HepG2 (cell line): Measurements from ENCODE around the gene SOX13. TPM values are rescaled to one million over a fixed set of nuclear protein-coding genes. Genes with fewer than 3 reads are reported as not detected.
A peak's percentile ranks its signal among the peaks of the same experiment; 100 is the strongest.

Source experiments
- ATAC-seq: fragments of 200-7000 bp; cut with Tn5 transposase; 3 replicates; pipeline ENCODE4 v1.9.1; 2020; ENCODE audit warnings: mild to moderate bottlenecking, moderate library complexity
- BruUV-seq: library from RNA; stranded (reverse); fragments of 400-500 nt; replicated peaks from 2 replicates; lab custom pipeline; 2021; lab: Mats Ljungman, UMichigan
- CTCF ChIA-PET: fragments of 300-600 bp; formaldehyde crosslinking; extraction: SDS; loops from one replicate; lab custom pipeline; 2021; ENCODE audit warnings: low total read pairs, inconsistent platforms, low intra/inter-chr PET ratio; lab: Yijun Ruan, JAX
- POLR2A ChIA-PET: fragments of 350-600 bp; sonication (Branson Sonifier 250); formaldehyde crosslinking; loops from one replicate; lab custom pipeline; 2020; ENCODE audit warnings: antibody characterized with exemption, inconsistent platforms; lab: Yijun Ruan, JAX
- DNase-seq: peaks from one replicate; pipeline ENCODE4 v3.0.0-alpha.2; 2015; ENCODE audit warnings: low spot score
- FAIRE-seq: peaks from 3 replicates; lab custom pipeline; 2011; peaks lifted over from hg19 to GRCh38; lab: Jason Lieb, UNC
- H2AFZ ChIP-seq: one replicate; pipeline ENCODE4 v1.6.1; 2011; ENCODE audit warnings: low read length, inconsistent platforms
- H3K27ac ChIP-seq: fragments of 300-600 bp; 3 replicates; pipeline ENCODE4 v1.8.0; 2011; ENCODE audit warnings: mixed run types, mild to moderate bottlenecking, mixed read lengths, low read length, inconsistent platforms; ENCODE audit not compliant: insufficient read depth; ENCODE audit errors: extremely low read length
- H3K27me3 ChIP-seq, 2 experiments: fragments of 200-600 bp in 1 of 2; 2 replicates in 1 of 2; 3 replicates in 1 of 2; pipeline versions ENCODE4 v1.6.0 to v1.8.0; 2011; ENCODE audit warnings: low read length in 2 of 2, mild to moderate bottlenecking in 2 of 2, moderate library complexity in 2 of 2, inconsistent platforms in 1 of 2; ENCODE audit not compliant: insufficient read depth in 2 of 2, control insufficient read depth in 1 of 2
- H3K36me3 ChIP-seq, 2 experiments: fragments of 200-600 bp in 1 of 2; replicated peaks in 1 of 2; 2 replicates in 1 of 2; 3 replicates in 1 of 2; pipeline versions ENCODE4 v1.5.1 to v1.8.0; 2011; ENCODE audit warnings: low read length in 2 of 2, inconsistent platforms in 1 of 2; ENCODE audit not compliant: insufficient read depth in 2 of 2, control insufficient read depth in 1 of 2
- H3K4me1 ChIP-seq: 2 replicates; pipeline ENCODE4 v1.5.1; 2012; ENCODE audit warnings: low read length, inconsistent platforms; ENCODE audit not compliant: insufficient read depth
- H3K4me2 ChIP-seq: 2 replicates; pipeline ENCODE4 v1.6.0; 2011; ENCODE audit warnings: low read depth, low read length, inconsistent platforms
- H3K4me3 ChIP-seq, 3 experiments: fragments of 200-600 bp in 1 of 3; sonication (generic), shearing (Covaris generic) in 1 of 3; replicated peaks in 1 of 3; 2 replicates each; pipeline ENCODE4 v1.5.1; 2011 to 2016; ENCODE audit warnings: low read length in 3 of 3, inconsistent platforms in 2 of 3, low read depth in 2 of 3, mild to moderate bottlenecking in 2 of 3, control low read depth in 1 of 3, mixed read lengths in 1 of 3; ENCODE audit not compliant: insufficient read depth in 1 of 3
- H3K79me2 ChIP-seq: one replicate; pipeline ENCODE4 v1.6.1; 2011; ENCODE audit warnings: low read length, inconsistent platforms; ENCODE audit not compliant: insufficient read depth
- H3K9ac ChIP-seq: 2 replicates; pipeline ENCODE4 v1.6.0; 2011; ENCODE audit warnings: mild to moderate bottlenecking, low read depth, low read length, inconsistent platforms; ENCODE audit not compliant: insufficient read depth
- H3K9me3 ChIP-seq: 2 replicates; pipeline ENCODE4 v1.5.1; 2012; ENCODE audit warnings: mild to moderate bottlenecking, low read length
- H4K20me1 ChIP-seq: 2 replicates; pipeline ENCODE4 v1.6.0; 2011; ENCODE audit warnings: inconsistent platforms, mild to moderate bottlenecking, low read length, moderate library complexity; ENCODE audit not compliant: insufficient read depth
- ATF4 ChIP-seq, 2 experiments: fragments of 450-650 bp in 1 of 2; sonication (generic) in 1 of 2; formaldehyde crosslinking; IDR thresholded peaks; 2 replicates each; pipeline versions ENCODE4 v1.5.0 to v1.8.0; 2020 to 2022; ENCODE audit warnings: mild to moderate bottlenecking in 1 of 2, missing genetic modification reagents in 1 of 2
- CHD4 ChIP-seq: fragments of 200-600 bp; sonication (generic); IDR thresholded peaks from 2 replicates; pipeline ENCODE4 v1.7.0; 2017; ENCODE audit warnings: mild to moderate bottlenecking, low read length, borderline replicate concordance
- HNRNPLL ChIP-seq: fragments of 200-400 bp; formaldehyde crosslinking; IDR thresholded peaks from 2 replicates; pipeline ENCODE4 v1.6.1; 2017; ENCODE audit warnings: mild to moderate bottlenecking, low read depth, low read length; ENCODE audit not compliant: poor library complexity, severe bottlenecking
- MED8 ChIP-seq: sonication (generic); formaldehyde crosslinking; IDR thresholded peaks from 2 replicates; pipeline ENCODE4 v1.8.1; 2023; ENCODE audit warnings: mild to moderate bottlenecking, missing genetic modification reagents; ENCODE audit not compliant: insufficient replicate concordance
- PHF20 ChIP-seq: sonication (generic); formaldehyde crosslinking; IDR thresholded peaks from 2 replicates; pipeline ENCODE4 v1.5.0; 2020; ENCODE audit warnings: mild to moderate bottlenecking, missing genetic modification reagents
- POLR2A ChIP-seq, 2 experiments: IDR thresholded peaks; 2 replicates each; pipeline ENCODE4 v1.6.1; 2011; ENCODE audit warnings: low read depth in 2 of 2, low read length in 2 of 2, mild to moderate bottlenecking in 1 of 2, moderate library complexity in 1 of 2; ENCODE audit not compliant: insufficient read depth in 1 of 2
- SP140L ChIP-seq: sonication (generic); formaldehyde crosslinking; IDR thresholded peaks from 2 replicates; pipeline ENCODE4 v1.4.0; 2020; ENCODE audit warnings: missing genetic modification reagents, borderline replicate concordance
- SYNCRIP ChIP-seq: fragments of 200-400 bp; formaldehyde crosslinking; IDR thresholded peaks from 2 replicates; pipeline ENCODE4 v1.6.1; 2018; ENCODE audit warnings: mild to moderate bottlenecking, low read depth, low read length; ENCODE audit not compliant: insufficient read depth
- THRA ChIP-seq: sonication (generic); formaldehyde crosslinking; IDR thresholded peaks from 2 replicates; pipeline ENCODE4 v1.4.0; 2020; ENCODE audit warnings: missing genetic modification reagents, borderline replicate concordance
- ZNF235 ChIP-seq: sonication (generic); formaldehyde crosslinking; IDR thresholded peaks from 2 replicates; pipeline ENCODE4 v1.8.1; 2023; ENCODE audit warnings: mild to moderate bottlenecking, missing genetic modification reagents, borderline replicate concordance
- ZNF282 ChIP-seq: fragments of 450-650 bp; IDR thresholded peaks from 2 replicates; pipeline ENCODE4 v1.6.1; 2018; ENCODE audit not compliant: partially characterized antibody
- ZNF431 ChIP-seq: sonication (generic); formaldehyde crosslinking; IDR thresholded peaks from 2 replicates; pipeline ENCODE4 v1.9.0; 2022; ENCODE audit warnings: missing genetic modification reagents, low read depth, mild to moderate bottlenecking, borderline replicate concordance
- ZUFSP ChIP-seq: sonication (generic); formaldehyde crosslinking; IDR thresholded peaks from 2 replicates; pipeline ENCODE4 v1.9.0; 2021; ENCODE audit warnings: missing genetic modification reagents, mild to moderate bottlenecking, borderline replicate concordance
- WGBS: methylation state at CpG from one replicate; pipeline ENCODE4 v1.1.6; 2017; ENCODE audit warnings: low lambda C conversion rate; 5-methylcytosine and 5-hydroxymethylcytosine counted together
- in situ Hi-C: cut with HindIII; loops from 2 replicates; pipeline ENCODE4 v1.10.0; 2017; ENCODE audit warnings: low pct_unique_long_range_greater_than_20kb; ENCODE audit not compliant: extremely low pct_ligation_motif_present
- intact Hi-C: fragments of 100-400 bp; cut with micrococcal nuclease; formaldehyde crosslinking; loops from one replicate; pipeline ENCODE4 v1.10.0; 2022; ENCODE audit not compliant: unreplicated experiment
- polyA plus RNA-seq, 8 experiments: library from polyadenylated mRNA; depleted of rRNA in 3 of 8; stranded (reverse) in 7 of 8; unstranded in 1 of 8; fragments of >200 nt; fragmentation: Illumina TruSeq in 4 of 8; extraction: Trizol in 4 of 8; gene quantifications; 2 replicates each; pipeline versions ENCODE4 v1.2.1 to v1.2.3, GENCODE V29; 2011 to 2016; ENCODE audit warnings: low read depth in 4 of 8, missing spikeins in 1 of 8, mixed read lengths in 1 of 8; ENCODE audit not compliant: insufficient read depth in 1 of 8
- total RNA-seq, 5 experiments: library from RNA; depleted of rRNA; stranded (reverse); fragments of >200 nt; fragmentation: Illumina TruSeq; extraction: Trizol; gene quantifications; 2 replicates each; pipeline ENCODE4 v1.2.3, GENCODE V29; 2016; ENCODE audit warnings: low read depth in 1 of 5

The SOX13 gene
- total and polyA plus RNA-seq, 2 of the 13 experiments (the other 11 are each of a cell fraction or from before 2014, with no cell fraction given): 13.3 to 15.8 TPM

- H3K27me3 ChIP-seq: no peaks in the 10 kb centered on the region
- TF ChIP-seq CHD4 (no peak), MED8 (CRISPR knock-in tag) (no peak)
- FAIRE-seq: no peak
- in situ Hi-C loops (loop anchor here (5.0 kb wide), 1 partner anchor 45 kb away; no protein-coding TSS in a partner anchor), intact Hi-C loops (no loop called here)
- peaks cover 80% of the 10 kb centered on the region for H3K4me1 ChIP-seq
- no peak overlapping the region for H3K4me2 ChIP-seq
- no TSS peak for BruUV-seq
- no peak for DNase-seq
- no peaks in the 10 kb centered on the region for H3K9me3 ChIP-seq
- no peak overlapping the region for H3K27ac ChIP-seq
- no peak overlapping the region for H3K4me3 ChIP-seq
- H3K79me2 ChIP-seq: peaks cover 85% of the 10 kb centered on the region
- CTCF ChIA-PET: no interaction called here
- peaks cover 13% of the 10 kb centered on the region for H4K20me1 ChIP-seq
- POLR2A ChIA-PET: no interaction called here
- H3K36me3 ChIP-seq: no peaks in the 10 kb centered on the region
- no peak for ATAC-seq
- H3K9ac ChIP-seq: no peak overlapping the region
- WGBS: 96% methylated on average over 7 of the region's 8 CpGs
- no peak overlapping the region for H2AFZ ChIP-seq
Observed at GRCh38 chr1:204081791-204082513, 9.0 kb downstream of the SOX13 start.

- WGBS: 92% methylated on average over 7 of the region's 7 CpGs
- no TSS peak for BruUV-seq
- DNase-seq: no peak
- peak overlapping the region; percentile 56; the same call in 1 of the 2 replicates for H3K4me2 ChIP-seq
- H4K20me1 ChIP-seq: peaks cover 13% of the 10 kb centered on the region
- peaks cover 0 to 3% of the 10 kb centered on the region in 2 experiments; a peak in 1 of 5 replicates for H3K36me3 ChIP-seq
- ChIA-PET POLR2A (interaction anchor here (1.5 to 1.7 kb wide), 2 partner anchors 10 to 18 kb away, joined by 8 to 17 read pairs; partner anchors contain the start of gene SOX13), CTCF (no interaction called here)
- no peak overlapping the region for H2AFZ ChIP-seq
- in situ Hi-C loops (loop anchor here (5.0 kb wide), 1 partner anchor 44 kb away; no protein-coding TSS in a partner anchor), intact Hi-C loops (no loop called here)
- FAIRE-seq: no peak
- peaks cover 74% of the 10 kb centered on the region for H3K4me1 ChIP-seq
- no peak for ATAC-seq
- no peaks in the 10 kb centered on the region for H3K27me3 ChIP-seq
- no peak overlapping the region for H3K4me3 ChIP-seq
- H3K79me2 ChIP-seq: peaks cover 85% of the 10 kb centered on the region
- H3K9me3 ChIP-seq: no peaks in the 10 kb centered on the region
- peak overlapping the region; percentile 57 for H3K9ac ChIP-seq
- no peak overlapping the region for H3K27ac ChIP-seq
- TF ChIP-seq PHF20: no peak
- TF ChIP-seq SP140L (CRISPR knock-in tag): no peak
- no peak for TF ChIP-seq HNRNPLL
- TF ChIP-seq ZNF282: no peak
- TF ChIP-seq ZUFSP (CRISPR knock-in tag): no peak
- no peak for TF ChIP-seq SYNCRIP
- TF ChIP-seq POLR2A (IDR thresholded peaks at IDR 0.05; ENCODE audit: insufficient read depth in 1 of 2, low read depth in 2 of 2, low read length in 2 of 2): no peak
- no peak for TF ChIP-seq ZNF431 (CRISPR knock-in tag)
- no peak for TF ChIP-seq THRA (CRISPR knock-in tag)
- TF ChIP-seq ATF4 (CRISPR knock-in tag; IDR thresholded peaks at IDR 0.05): no peak
- no peak for TF ChIP-seq ZNF235 (CRISPR knock-in tag)
Observed at GRCh38 chr1:204083491-204083890, 10.6 kb downstream of the SOX13 start.
